ENCODE measurements around the gene AFF2. TPM values are rescaled to one million over a fixed set of nuclear protein-coding genes. Genes with fewer than 3 reads are reported as not detected.

AFF2 gene
- total RNA-seq, 1 experiment from 2014 or later = 0.05 TPM

DNA sequence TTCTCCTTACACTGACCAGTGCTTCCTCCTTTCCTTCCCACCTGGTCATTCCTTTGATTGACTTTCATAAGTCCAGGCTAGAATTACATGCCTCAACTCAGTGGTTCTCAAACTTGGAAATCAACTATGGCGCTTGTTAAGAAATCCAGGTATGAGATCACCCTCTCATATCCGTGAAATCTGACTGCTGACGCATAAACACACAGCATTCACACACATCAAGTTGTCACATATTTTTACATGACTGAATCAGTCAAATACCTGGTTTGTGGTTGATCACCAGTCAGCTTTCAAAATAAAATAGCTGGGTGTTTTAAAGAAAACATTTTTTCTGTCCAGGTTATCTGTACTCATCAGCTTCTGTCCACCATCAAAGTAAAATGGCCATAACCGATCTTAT is 433.5 kb downstream of the AFF2 start:
- DNase-seq (ENCODE audit: low read depth, low spot score) = no peak
- BruUV-seq (replicated peaks) = no TSS peak

More for the DNA sequence above, 433.5 kb downstream of the AFF2 start:
- Histone ChIP-seq H4K20me1 (ENCODE audit: insufficient read depth) (no peaks in the 10 kb centered on the region), H3K27ac (ENCODE audit: low read depth, low read length) (no peak overlapping the region), H3K27me3 (ENCODE audit: insufficient read depth, low read length) (no peaks in the 10 kb centered on the region), H3K4me1 (ENCODE audit: control insufficient read depth in 1 of 2, insufficient read depth in 2 of 2, low read length in 2 of 2) (no peaks in the 10 kb centered on the region), H3K9me3 (ENCODE audit: control insufficient read depth in 1 of 2, insufficient read depth in 1 of 2, low read depth in 1 of 2, low read length in 2 of 2) (no peaks in the 10 kb centered on the region), H3K9ac (ENCODE audit: low read length) (no peak overlapping the region), H3K4me3 (replicated peaks in 1 of 2; ENCODE audit: low read depth in 1 of 2, low read length in 2 of 2) (no peak overlapping the region), H2AFZ (ENCODE audit: low read depth, low read length, poor library complexity, severe bottlenecking) (no peak overlapping the region), H3K79me2 (ENCODE audit: insufficient read depth, low read length) (no peaks in the 10 kb centered on the region), H3K9me2 (ENCODE audit: insufficient read depth) (no peaks in the 10 kb centered on the region), H3K4me2 (ENCODE audit: low read length) (no peak overlapping the region), H3K36me3 (ENCODE audit: control insufficient read depth in 1 of 2, insufficient read depth in 2 of 2, low read length in 2 of 2) (no peaks in the 10 kb centered on the region)
- RAD21 ChIA-PET (ENCODE audit: low non-redundant PET in 1 of 2, low total read pairs in 2 of 2, uncharacterized antibody in 2 of 2, unreplicated experiment in 2 of 2) = no interaction called here
- CTCF ChIA-PET = no interaction called here
- TF ChIP-seq, protein P1, sequence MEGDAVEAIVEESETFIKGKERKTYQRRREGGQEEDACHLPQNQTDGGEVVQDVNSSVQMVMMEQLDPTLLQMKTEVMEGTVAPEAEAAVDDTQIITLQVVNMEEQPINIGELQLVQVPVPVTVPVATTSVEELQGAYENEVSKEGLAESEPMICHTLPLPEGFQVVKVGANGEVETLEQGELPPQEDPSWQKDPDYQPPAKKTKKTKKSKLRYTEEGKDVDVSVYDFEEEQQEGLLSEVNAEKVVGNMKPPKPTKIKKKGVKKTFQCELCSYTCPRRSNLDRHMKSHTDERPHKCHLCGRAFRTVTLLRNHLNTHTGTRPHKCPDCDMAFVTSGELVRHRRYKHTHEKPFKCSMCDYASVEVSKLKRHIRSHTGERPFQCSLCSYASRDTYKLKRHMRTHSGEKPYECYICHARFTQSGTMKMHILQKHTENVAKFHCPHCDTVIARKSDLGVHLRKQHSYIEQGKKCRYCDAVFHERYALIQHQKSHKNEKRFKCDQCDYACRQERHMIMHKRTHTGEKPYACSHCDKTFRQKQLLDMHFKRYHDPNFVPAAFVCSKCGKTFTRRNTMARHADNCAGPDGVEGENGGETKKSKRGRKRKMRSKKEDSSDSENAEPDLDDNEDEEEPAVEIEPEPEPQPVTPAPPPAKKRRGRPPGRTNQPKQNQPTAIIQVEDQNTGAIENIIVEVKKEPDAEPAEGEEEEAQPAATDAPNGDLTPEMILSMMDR (IDR thresholded peaks at IDR 0.05 in 2 of 3, conservative IDR thresholded peaks at IDR 0.05 in 1 of 3; ENCODE audit: borderline replicate concordance in 1 of 3, insufficient read depth in 1 of 3, low read depth in 2 of 3, low read length in 2 of 3) = no peak
- TF ChIP-seq MAX (IDR thresholded peaks at IDR 0.05) = no peak
- no peak for TF ChIP-seq RAD21 (IDR thresholded peaks at IDR 0.05; ENCODE audit: low read depth)
- no peak for TF ChIP-seq CBX3 (IDR thresholded peaks at IDR 0.05; ENCODE audit: low read depth)
- no peak for TF ChIP-seq ATF3 (IDR thresholded peaks at IDR 0.05)
- no peak for TF ChIP-seq EZH2 (IDR thresholded peaks at IDR 0.05)
- TF ChIP-seq EZH2phosphoT487 (IDR thresholded peaks at IDR 0.05; ENCODE audit: borderline replicate concordance) = no peak
- TF ChIP-seq ZFX (IDR thresholded peaks at IDR 0.05) = no peak
- TF ChIP-seq SP1 (IDR thresholded peaks at IDR 0.05; ENCODE audit: low read depth) = no peak
- no peak for TF ChIP-seq YY1 (IDR thresholded peaks at IDR 0.05; ENCODE audit: extremely low read depth, insufficient replicate concordance, low read depth, low read length)
- no peak for TF ChIP-seq TCF7L2 (IDR thresholded peaks at IDR 0.05; ENCODE audit: borderline replicate concordance, extremely low read depth, insufficient read depth, insufficient read length)
- no peak for TF ChIP-seq FOSL1 (IDR thresholded peaks at IDR 0.05; ENCODE audit: low read depth)
- TF ChIP-seq POLR2AphosphoS5 (IDR thresholded peaks at IDR 0.05; ENCODE audit: low read depth, low read length) = no peak
- no peak for TF ChIP-seq EGR1 (IDR thresholded peaks at IDR 0.05; ENCODE audit: low read depth)
- no peak for TF ChIP-seq POLR2A (IDR thresholded peaks at IDR 0.05; ENCODE audit: borderline replicate concordance, extremely low read depth, insufficient read depth, insufficient read length)
- no peak for TF ChIP-seq SIN3A (IDR thresholded peaks at IDR 0.05; ENCODE audit: low read depth)
- intact Hi-C loops (cut with micrococcal nuclease) = no loop called here
- POLR2A ChIA-PET = no interaction called here
- ATAC-seq = no peak

Measured in HCT116 (cell line).